ENCODE measurements around the gene PIK3AP1. TPM values are rescaled to one million over a fixed set of nuclear protein-coding genes. Genes with fewer than 3 reads are reported as not detected.

PIK3AP1 gene
- total and polyA plus RNA-seq, 2 of the 8 experiments (the other 6 are each of a cell fraction or from before 2014, with no cell fraction given) = 1.9 to 4.5 TPM

- peaks cover 3% of the 10 kb centered on the region; the same call in 1 of the 2 replicates for H3K23me2 ChIP-seq (ENCODE audit: low read depth, low read length)
- no peak overlapping the region for H3K23ac ChIP-seq (ENCODE audit: insufficient read length)
- POLR2A ChIA-PET (ENCODE audit: partially characterized antibody) = no interaction called here
- H4K91ac ChIP-seq (replicated peaks; ENCODE audit: insufficient read length, low read length) = no peak overlapping the region
- H3K18ac ChIP-seq (ENCODE audit: extremely low read depth, low read length) = no peak overlapping the region
- DNase-seq (ENCODE audit: low read depth in 1 of 2, low spot score in 2 of 2) (no peak), FAIRE-seq (no peak)
- no peak overlapping the region for H2BK5ac ChIP-seq (ENCODE audit: low read depth, low read length)
- peaks cover 1 to 2% of the 10 kb centered on the region in 2 experiments for H4K20me1 ChIP-seq (replicated peaks in 1 of 2; ENCODE audit: control insufficient read depth in 1 of 2, insufficient read depth in 2 of 2, low read length in 2 of 2)
- no peak overlapping the region for H3K56ac ChIP-seq (replicated peaks; ENCODE audit: insufficient read length, low read depth, low read length)
- H3K14ac ChIP-seq (ENCODE audit: insufficient read length) = no peak overlapping the region
- 95% methylated on average over 3 of the region's 3 CpGs; no CpG with 5 or more reads in 1 of the 2 experiments for WGBS, 2 experiments (ENCODE audit: extremely low coverage in 1 of 2, insufficient coverage in 1 of 2, insufficient read length in 1 of 2, insufficient replicate concordance in 2 of 2, low coverage in 1 of 2, low lambda C conversion rate in 2 of 2, missing lambda C conversion rate in 1 of 2)
- no peak overlapping the region for H3K9ac ChIP-seq (replicated peaks in 1 of 4; ENCODE audit: extremely low read depth in 1 of 4, low read depth in 3 of 4, low read length in 3 of 4)
- H2AK5ac ChIP-seq (ENCODE audit: low read depth, low read length) = no peak overlapping the region
- no peak overlapping the region for H2BK120ac ChIP-seq (replicated peaks; ENCODE audit: low read depth, low read length)
- H3K4me3 ChIP-seq (ENCODE audit: extremely low read depth in 1 of 4, insufficient read depth in 2 of 4, low read depth in 3 of 4, low read length in 4 of 4) = no peak overlapping the region
- CTCF ChIA-PET (ENCODE audit: partially characterized antibody) = interaction anchor here (1.1 to 2.3 kb wide), 10 partner anchors 10 to 177 kb away, joined by 3 to 18 read pairs (median 6); no protein-coding TSS in a partner anchor
- H4K8ac ChIP-seq (ENCODE audit: extremely low read depth, insufficient read depth, low read length) = no peak overlapping the region
- H2BK12ac ChIP-seq (ENCODE audit: low read depth, low read length) = no peak overlapping the region
- TF ChIP-seq BACH1 (IDR thresholded peaks at IDR 0.05; ENCODE audit: low read length) (no peak), POLR2AphosphoS5 (IDR thresholded peaks at IDR 0.05; ENCODE audit: low read depth, low read length) (no peak), RFX5 (IDR thresholded peaks at IDR 0.05; ENCODE audit: borderline replicate concordance, low read depth, low read length) (no peak), SIX5 (IDR thresholded peaks at IDR 0.05; ENCODE audit: low read depth, low read length) (no peak), SIRT6 (IDR thresholded peaks at IDR 0.05; ENCODE audit: low read length) (no peak), CHD1 (IDR thresholded peaks at IDR 0.05; ENCODE audit: low read depth, low read length) (no peak), PHF8 (conservative IDR thresholded peaks at IDR 0.05; ENCODE audit: low read depth, low read length) (no peak), ZNF274 (IDR thresholded peaks at IDR 0.05; ENCODE audit: borderline replicate concordance, extremely low read depth, low read length) (no peak), SRF (IDR thresholded peaks at IDR 0.05; ENCODE audit: low read depth, low read length) (no peak), NRF1 (IDR thresholded peaks at IDR 0.05; ENCODE audit: low read depth, low read length) (no peak), TCF12 (IDR thresholded peaks at IDR 0.05; ENCODE audit: low read depth, low read length) (no peak), MAFK (IDR thresholded peaks at IDR 0.05; ENCODE audit: low read depth, low read length) (no peak)
- H2BK15ac ChIP-seq (ENCODE audit: low read length) = no peak overlapping the region
- H2AFZ ChIP-seq (ENCODE audit: low read length) = no peak overlapping the region
- no peaks in the 10 kb centered on the region for H3K27me3 ChIP-seq (replicated peaks in 1 of 4; ENCODE audit: control insufficient read depth in 3 of 4, extremely low read depth in 1 of 4, insufficient read depth in 3 of 4, low read length in 3 of 4)
- no peak overlapping the region for H3K27ac ChIP-seq (ENCODE audit: low read depth, low read length)
- no peak overlapping the region for H3K4me2 ChIP-seq (ENCODE audit: insufficient read depth in 1 of 2, low read depth in 2 of 2, low read length in 2 of 2)
- no peaks in the 10 kb centered on the region for H3K4me1 ChIP-seq (replicated peaks in 1 of 4; ENCODE audit: control insufficient read depth in 3 of 4, insufficient read depth in 4 of 4, low read length in 3 of 4)
- H3K79me2 ChIP-seq (ENCODE audit: control insufficient read depth in 1 of 2, insufficient read depth in 2 of 2, low read length in 2 of 2) = 0 out of 4 replicates have a peak, but pooled peaks cover 0 to 2% of the 10 kb centered on the region in 2 experiments
- peaks cover 0 to 36% (median 14%) of the 10 kb centered on the region in 4 experiments; a peak in 5 of 8 replicates for H3K36me3 ChIP-seq (ENCODE audit: control insufficient read depth in 2 of 4, insufficient read depth in 4 of 4, low read length in 3 of 4)
- no peak overlapping the region for H4K5ac ChIP-seq (ENCODE audit: insufficient read length, low read depth, low read length)
- no peaks in the 10 kb centered on the region for H3K79me1 ChIP-seq (ENCODE audit: low read depth, low read length)
- H3K4ac ChIP-seq (replicated peaks; ENCODE audit: insufficient read length, low read depth, low read length) = no peak overlapping the region
- no peak overlapping the region for H2BK20ac ChIP-seq (ENCODE audit: low read length)
- no peaks in the 10 kb centered on the region for H3K9me3 ChIP-seq (ENCODE audit: insufficient read depth in 2 of 2, low read depth in 1 of 2, low read length in 1 of 2)
Measured at GRCh38 chr10:96555330-96555729, 165.0 kb downstream of the PIK3AP1 start.

Data from H1 (cell line).